ENCODE results near the gene RAD50.

DNA sequence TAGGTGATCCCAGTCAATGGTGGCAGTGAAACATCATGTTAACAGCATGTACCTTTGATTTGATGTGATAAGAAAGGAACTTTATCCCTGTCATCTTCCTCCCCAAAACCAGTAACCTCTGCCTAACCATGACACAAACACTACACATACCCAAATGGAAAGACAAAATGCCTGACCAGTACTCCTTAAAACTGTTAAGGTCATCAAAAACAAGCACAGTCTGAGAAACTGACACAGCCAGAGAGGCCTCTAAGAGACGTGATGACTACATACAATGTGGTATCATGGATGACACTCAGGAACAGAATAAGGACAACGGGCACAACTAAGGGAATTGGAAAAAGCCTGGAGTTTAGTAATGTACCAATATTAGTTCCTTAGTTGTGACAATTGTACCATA lies 9.5 kb upstream of the RAD50 start:
- TF ChIP-seq, protein P1, sequence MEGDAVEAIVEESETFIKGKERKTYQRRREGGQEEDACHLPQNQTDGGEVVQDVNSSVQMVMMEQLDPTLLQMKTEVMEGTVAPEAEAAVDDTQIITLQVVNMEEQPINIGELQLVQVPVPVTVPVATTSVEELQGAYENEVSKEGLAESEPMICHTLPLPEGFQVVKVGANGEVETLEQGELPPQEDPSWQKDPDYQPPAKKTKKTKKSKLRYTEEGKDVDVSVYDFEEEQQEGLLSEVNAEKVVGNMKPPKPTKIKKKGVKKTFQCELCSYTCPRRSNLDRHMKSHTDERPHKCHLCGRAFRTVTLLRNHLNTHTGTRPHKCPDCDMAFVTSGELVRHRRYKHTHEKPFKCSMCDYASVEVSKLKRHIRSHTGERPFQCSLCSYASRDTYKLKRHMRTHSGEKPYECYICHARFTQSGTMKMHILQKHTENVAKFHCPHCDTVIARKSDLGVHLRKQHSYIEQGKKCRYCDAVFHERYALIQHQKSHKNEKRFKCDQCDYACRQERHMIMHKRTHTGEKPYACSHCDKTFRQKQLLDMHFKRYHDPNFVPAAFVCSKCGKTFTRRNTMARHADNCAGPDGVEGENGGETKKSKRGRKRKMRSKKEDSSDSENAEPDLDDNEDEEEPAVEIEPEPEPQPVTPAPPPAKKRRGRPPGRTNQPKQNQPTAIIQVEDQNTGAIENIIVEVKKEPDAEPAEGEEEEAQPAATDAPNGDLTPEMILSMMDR (IDR thresholded peaks at IDR 0.05): no peak
- TF ChIP-seq EZH2 (IDR thresholded peaks at IDR 0.05): no peak
